H9 (cell line): ENCODE results near the gene VWF. TPM values are rescaled to one million over a fixed set of nuclear protein-coding genes. Genes with fewer than 3 reads are reported as not detected.
A peak's percentile ranks its signal among the peaks of the same experiment; 100 is the strongest.
"Not testable (repeated sequence)": the region's sequence is repeated elsewhere in the genome, so short reads cannot be mapped to it uniquely, and the experiment has no call there.

Experiments used
- DNase-seq: peaks from one replicate; pipeline ENCODE4 v3.0.0-alpha.2; 2017
- H2AFZ ChIP-seq: one replicate; pipeline ENCODE4 v1.6.1; 2013; ENCODE audit warnings: mild to moderate bottlenecking, low read length, control low read depth, moderate library complexity
- H2AK5ac ChIP-seq: 2 replicates; pipeline ENCODE4 v1.6.1; 2013; ENCODE audit warnings: low read length, control low read depth, mixed read lengths; ENCODE audit not compliant: insufficient read length
- H2BK120ac ChIP-seq: one replicate; pipeline ENCODE4 v1.6.1; 2013; ENCODE audit warnings: low read depth, mild to moderate bottlenecking, low read length, control low read depth, inconsistent platforms; ENCODE audit not compliant: poor library complexity, severe bottlenecking
- H2BK12ac ChIP-seq: 2 replicates; pipeline ENCODE4 v1.6.1; 2013; ENCODE audit warnings: low read length, control low read depth, mixed read lengths, low read depth; ENCODE audit not compliant: insufficient read length
- H2BK15ac ChIP-seq: 2 replicates; pipeline ENCODE4 v1.6.1; 2013; ENCODE audit warnings: low read depth, low read length, control low read depth
- H2BK20ac ChIP-seq: one replicate; pipeline ENCODE4 v1.6.1; 2013; ENCODE audit warnings: low read depth, mild to moderate bottlenecking, low read length, control low read depth, inconsistent platforms; ENCODE audit not compliant: poor library complexity, severe bottlenecking
- H2BK5ac ChIP-seq: 2 replicates; pipeline ENCODE4 v1.6.1; 2013; ENCODE audit warnings: low read length, control low read depth, mixed read lengths; ENCODE audit not compliant: insufficient read length
- H3K14ac ChIP-seq: 2 replicates; pipeline ENCODE4 v1.6.1; 2013; ENCODE audit warnings: low read length, control low read depth; ENCODE audit not compliant: insufficient read depth
- H3K18ac ChIP-seq: 2 replicates; pipeline ENCODE4 v1.6.1; 2013; ENCODE audit warnings: low read depth, mild to moderate bottlenecking, mixed read lengths, low read length, control low read depth; ENCODE audit not compliant: insufficient read length
- H3K23ac ChIP-seq: 2 replicates; pipeline ENCODE4 v1.6.1; 2013; ENCODE audit warnings: low read length, control low read depth, mixed read lengths, low read depth; ENCODE audit not compliant: insufficient read length
- H3K23me2 ChIP-seq: 2 replicates; pipeline ENCODE4 v1.6.1; 2013; ENCODE audit warnings: low read depth, mild to moderate bottlenecking, mixed read lengths, low read length, control low read depth; ENCODE audit not compliant: insufficient read length, poor library complexity, severe bottlenecking
- H3K27ac ChIP-seq: 2 replicates; pipeline ENCODE4 v1.5.1; 2013; ENCODE audit warnings: low read length, control low read depth, mixed read lengths, low read depth; ENCODE audit not compliant: insufficient read length
- H3K27me3 ChIP-seq: 2 replicates; pipeline ENCODE4 v1.6.1; 2013; ENCODE audit warnings: low read length, control low read depth, inconsistent platforms; ENCODE audit not compliant: insufficient read depth
- H3K4ac ChIP-seq: 2 replicates; pipeline ENCODE4 v1.6.1; 2013; ENCODE audit warnings: low read depth, mild to moderate bottlenecking, control low read depth, inconsistent platforms, low read length, moderate library complexity
- H3K4me1 ChIP-seq: 2 replicates; pipeline ENCODE4 v1.6.1; 2013; ENCODE audit warnings: low read length, control low read depth, inconsistent platforms; ENCODE audit not compliant: insufficient read depth
- H3K4me2 ChIP-seq: 2 replicates; pipeline ENCODE4 v1.6.1; 2013; ENCODE audit warnings: low read length, control low read depth, mixed read lengths; ENCODE audit not compliant: insufficient read length, insufficient read depth
- H3K56ac ChIP-seq: 2 replicates; pipeline ENCODE4 v1.6.1; 2013; ENCODE audit warnings: low read depth, mild to moderate bottlenecking, mixed read lengths, low read length, control low read depth; ENCODE audit not compliant: insufficient read length
- H3K79me1 ChIP-seq: 2 replicates; pipeline ENCODE4 v1.6.1; 2013; ENCODE audit warnings: low read depth, mild to moderate bottlenecking, moderate library complexity, low read length, control low read depth, inconsistent platforms; ENCODE audit not compliant: insufficient read depth, poor library complexity, severe bottlenecking
- H3K79me2 ChIP-seq: 2 replicates; pipeline ENCODE4 v1.6.1; 2013; ENCODE audit warnings: low read length, control low read depth, inconsistent platforms; ENCODE audit not compliant: insufficient read depth
- H3K9ac ChIP-seq: 2 replicates; pipeline ENCODE4 v1.6.1; 2013; ENCODE audit warnings: low read length, control low read depth, mixed read lengths; ENCODE audit not compliant: insufficient read length; ENCODE audit errors: extremely low read depth
- H3K9me3 ChIP-seq: one replicate; pipeline ENCODE4 v1.6.1; 2013; ENCODE audit warnings: low read depth, low read length, inconsistent platforms; ENCODE audit not compliant: control insufficient read depth
- H3T11ph ChIP-seq: one replicate; pipeline ENCODE4 v1.6.1; 2013; ENCODE audit warnings: mild to moderate bottlenecking, low read length, control low read depth, inconsistent platforms
- H4K20me1 ChIP-seq: one replicate; pipeline ENCODE4 v1.6.1; 2013; ENCODE audit not compliant: control insufficient read depth, insufficient read length, insufficient read depth
- H4K5ac ChIP-seq: 2 replicates; pipeline ENCODE4 v1.6.1; 2013; ENCODE audit warnings: low read depth, mild to moderate bottlenecking, mixed read lengths, low read length, control low read depth; ENCODE audit not compliant: insufficient read length
- H4K8ac ChIP-seq: replicated peaks from 2 replicates; pipeline ENCODE4 v1.6.1; 2013; ENCODE audit warnings: low read length, control low read depth, mixed read lengths, low read depth; ENCODE audit not compliant: insufficient read length
- H4K91ac ChIP-seq: 2 replicates; pipeline ENCODE4 v1.6.1; 2013; ENCODE audit warnings: low read depth, mild to moderate bottlenecking, moderate library complexity, mixed read lengths, low read length, control low read depth; ENCODE audit not compliant: insufficient read length
- H3K27ac Mint-ChIP-seq, 3 experiments: 2 replicates in 2 of 3; 3 replicates in 1 of 3; pipeline ENCODE4 v1.8.0; 2020 to 2021; ENCODE audit warnings: mixed read lengths in 3 of 3, mild to moderate bottlenecking in 1 of 3, moderate library complexity in 1 of 3
- H3K27me3 Mint-ChIP-seq: 2 replicates; pipeline ENCODE4 v1.8.0; 2021; ENCODE audit warnings: low read depth, mild to moderate bottlenecking, moderate library complexity, mixed read lengths
- H3K36me3 Mint-ChIP-seq, 3 experiments: 2 replicates in 2 of 3; 3 replicates in 1 of 3; pipeline ENCODE4 v1.8.0; 2020 to 2021; ENCODE audit warnings: low read depth in 3 of 3, mixed read lengths in 3 of 3; ENCODE audit not compliant: insufficient read depth in 1 of 3
- H3K4me1 Mint-ChIP-seq, 2 experiments: 2 replicates each; pipeline ENCODE4 v1.8.0; 2020; ENCODE audit warnings: mixed read lengths in 2 of 2
- H3K4me3 Mint-ChIP-seq, 2 experiments: 2 replicates in 1 of 2; 3 replicates in 1 of 2; pipeline ENCODE4 v1.8.0; 2020 to 2021; ENCODE audit warnings: mild to moderate bottlenecking in 2 of 2, mixed read lengths in 2 of 2, moderate library complexity in 1 of 2
- H3K9me3 Mint-ChIP-seq, 2 experiments: 2 replicates in 1 of 2; 3 replicates in 1 of 2; pipeline ENCODE4 v1.8.0; 2020; ENCODE audit warnings: mild to moderate bottlenecking in 2 of 2, mixed read lengths in 2 of 2, moderate library complexity in 1 of 2
- WGBS: extraction: QIAGEN DNeasy Blood & Tissue Kit; methylation state at CpG from one replicate; pipeline ENCODE4 v1.1.7; 2013; ENCODE audit warnings: missing lambda C conversion rate, low lambda C conversion rate, mixed read lengths; ENCODE audit not compliant: insufficient read length; ENCODE audit errors: extremely low coverage; 5-methylcytosine and 5-hydroxymethylcytosine counted together
- total RNA-seq: library from RNA; stranded (reverse); gene quantifications from 2 replicates; pipeline ENCODE4 v1.2.1, GENCODE V29; 2021

Gene VWF
- total RNA-seq, 1 experiment from 2014 or later, result 0.17 TPM

GRCh38 chr12:6141731-6142367 is 17.4 kb upstream of the VWF start:
- H4K5ac ChIP-seq, H3K18ac ChIP-seq, H3K4ac ChIP-seq, H3K14ac ChIP-seq, H3T11ph ChIP-seq, H3K4me1 Mint-ChIP-seq, H2BK20ac ChIP-seq, H2AFZ ChIP-seq, H2BK15ac ChIP-seq, DNase-seq, H4K91ac ChIP-seq, H3K56ac ChIP-seq, H3K23ac ChIP-seq, H3K4me2 ChIP-seq, H3K23me2 ChIP-seq, H2BK12ac ChIP-seq, H4K20me1 ChIP-seq, H3K79me2 ChIP-seq, H2BK5ac ChIP-seq, H3K27me3 ChIP-seq, H2BK120ac ChIP-seq, H3K79me1 ChIP-seq, H3K9ac ChIP-seq, H3K4me3 Mint-ChIP-seq, H3K4me1 ChIP-seq, H4K8ac ChIP-seq, H3K9me3 Mint-ChIP-seq, H3K27ac ChIP-seq, H2AK5ac ChIP-seq, H3K27me3 Mint-ChIP-seq, H3K9me3 ChIP-seq, H3K36me3 Mint-ChIP-seq: not testable (repeated sequence)
- H3K27ac Mint-ChIP-seq, result peak overlapping the region in 1 of 3 experiments; percentile 80; a peak in 1 of 7 replicates
- no CpG with 5 or more reads among the region's 16 CpGs for WGBS
